NCI-H146 treated with DMSO at 0.1 percent for 48 hours (cell line): Measurements from ENCODE around the gene PRODH.
"Not testable (repeated sequence)": the region's sequence is repeated elsewhere in the genome, so short reads cannot be mapped to it uniquely, and the experiment has no call there.

ENCODE experiments used
- DNase-seq: peaks from one replicate; lab custom pipeline; 2025; ENCODE audit not compliant: unreplicated experiment; lab: John Stamatoyannopoulos, UW

Gene PRODH

GRCh38 chr22:18968011-18968749 is 32.1 kb upstream of the PRODH start:
- no peak for DNase-seq

GRCh38 chr22:18967391-18968010 is 31.4 kb upstream of the PRODH start:
- not testable (repeated sequence) for DNase-seq

- DNase-seq: no peak
These were observed 30.7 kb upstream of the PRODH start for GRCh38 chr22:18966748-18967147.

- no peak for DNase-seq
These were observed 29.7 kb upstream of the PRODH start for GRCh38 chr22:18965526-18966421.

GRCh38 chr22:18964501-18965265 is 28.6 kb upstream of the PRODH start:
- not testable (repeated sequence) for DNase-seq

GRCh38 chr22:18964051-18964450 is 28.0 kb upstream of the PRODH start:
- DNase-seq: not testable (repeated sequence)

GRCh38 chr22:18962308-18962635 is 26.2 kb upstream of the PRODH start:
- DNase-seq: no peak

GRCh38 chr22:18961632-18962307 is 25.7 kb upstream of the PRODH start:
- DNase-seq: not testable (repeated sequence)

- DNase-seq: not testable (repeated sequence)
These were observed 25.1 kb upstream of the PRODH start for GRCh38 chr22:18961201-18961600.

GRCh38 chr22:18960166-18960820 is 24.2 kb upstream of the PRODH start:
- not testable (repeated sequence) for DNase-seq

GRCh38 chr22:18959741-18960140 is 23.6 kb upstream of the PRODH start:
- DNase-seq: not testable (repeated sequence)

GRCh38 chr22:18959266-18959665 is 23.2 kb upstream of the PRODH start:
- not testable (repeated sequence) for DNase-seq

GRCh38 chr22:18958738-18959137 is 22.6 kb upstream of the PRODH start:
- not testable (repeated sequence) for DNase-seq

GRCh38 chr22:18958321-18958705 is 22.2 kb upstream of the PRODH start:
- not testable (repeated sequence) for DNase-seq

- DNase-seq: not testable (repeated sequence)
These were observed 21.7 kb upstream of the PRODH start for GRCh38 chr22:18957621-18958320.

- DNase-seq: not testable (repeated sequence)
These were observed 20.9 kb upstream of the PRODH start for GRCh38 chr22:18956956-18957355.

GRCh38 chr22:18956121-18956895 is 20.2 kb upstream of the PRODH start:
- not testable (repeated sequence) for DNase-seq

- DNase-seq: no peak
These were observed 19.6 kb upstream of the PRODH start for GRCh38 chr22:18955696-18956095.
